Measurements from ENCODE around the gene TLCD4.

DNA sequence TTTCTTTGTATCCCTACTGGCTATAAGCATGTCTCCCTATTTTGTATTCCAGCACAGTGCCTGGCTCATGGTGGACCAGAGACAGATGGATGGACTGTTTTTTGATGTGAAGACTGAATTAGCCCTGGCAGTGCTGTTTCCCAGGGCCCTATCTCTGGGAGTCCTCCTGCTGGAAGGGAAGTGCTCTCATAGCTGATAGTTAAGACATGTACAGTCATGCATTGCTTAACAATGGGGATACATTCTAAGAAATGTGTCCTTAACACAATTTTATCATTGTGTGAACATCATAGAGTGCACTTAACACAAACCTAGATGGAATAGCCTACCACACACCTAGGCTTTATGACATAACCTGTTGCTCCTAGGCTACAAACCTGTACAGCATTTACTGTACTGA lies 21.1 kb downstream of the TLCD4 start:
- TF ChIP-seq, protein P1, sequence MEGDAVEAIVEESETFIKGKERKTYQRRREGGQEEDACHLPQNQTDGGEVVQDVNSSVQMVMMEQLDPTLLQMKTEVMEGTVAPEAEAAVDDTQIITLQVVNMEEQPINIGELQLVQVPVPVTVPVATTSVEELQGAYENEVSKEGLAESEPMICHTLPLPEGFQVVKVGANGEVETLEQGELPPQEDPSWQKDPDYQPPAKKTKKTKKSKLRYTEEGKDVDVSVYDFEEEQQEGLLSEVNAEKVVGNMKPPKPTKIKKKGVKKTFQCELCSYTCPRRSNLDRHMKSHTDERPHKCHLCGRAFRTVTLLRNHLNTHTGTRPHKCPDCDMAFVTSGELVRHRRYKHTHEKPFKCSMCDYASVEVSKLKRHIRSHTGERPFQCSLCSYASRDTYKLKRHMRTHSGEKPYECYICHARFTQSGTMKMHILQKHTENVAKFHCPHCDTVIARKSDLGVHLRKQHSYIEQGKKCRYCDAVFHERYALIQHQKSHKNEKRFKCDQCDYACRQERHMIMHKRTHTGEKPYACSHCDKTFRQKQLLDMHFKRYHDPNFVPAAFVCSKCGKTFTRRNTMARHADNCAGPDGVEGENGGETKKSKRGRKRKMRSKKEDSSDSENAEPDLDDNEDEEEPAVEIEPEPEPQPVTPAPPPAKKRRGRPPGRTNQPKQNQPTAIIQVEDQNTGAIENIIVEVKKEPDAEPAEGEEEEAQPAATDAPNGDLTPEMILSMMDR (optimal IDR thresholded peaks at IDR 0.05 in 1 of 3, IDR thresholded peaks at IDR 0.05 in 1 of 3, conservative IDR thresholded peaks at IDR 0.05 in 1 of 3; ENCODE audit: extremely low read depth in 1 of 3, insufficient read depth in 2 of 3, low read length in 3 of 3), result no peak
- TF ChIP-seq EZH2 (IDR thresholded peaks at IDR 0.05; ENCODE audit: low read length), result no peak

Measured in keratinocyte (primary cell).